GM18519 (cell line): ENCODE data around the gene CIZ1.

Experiments
- ATAC-seq: cut with Tn5 transposase; IDR thresholded peaks from one replicate; pipeline ENCODE4 v1.9.1; 2021; ENCODE audit warnings: mild to moderate bottlenecking, moderate library complexity; ENCODE audit not compliant: unreplicated experiment, low FRiP score

CIZ1 gene

DNA sequence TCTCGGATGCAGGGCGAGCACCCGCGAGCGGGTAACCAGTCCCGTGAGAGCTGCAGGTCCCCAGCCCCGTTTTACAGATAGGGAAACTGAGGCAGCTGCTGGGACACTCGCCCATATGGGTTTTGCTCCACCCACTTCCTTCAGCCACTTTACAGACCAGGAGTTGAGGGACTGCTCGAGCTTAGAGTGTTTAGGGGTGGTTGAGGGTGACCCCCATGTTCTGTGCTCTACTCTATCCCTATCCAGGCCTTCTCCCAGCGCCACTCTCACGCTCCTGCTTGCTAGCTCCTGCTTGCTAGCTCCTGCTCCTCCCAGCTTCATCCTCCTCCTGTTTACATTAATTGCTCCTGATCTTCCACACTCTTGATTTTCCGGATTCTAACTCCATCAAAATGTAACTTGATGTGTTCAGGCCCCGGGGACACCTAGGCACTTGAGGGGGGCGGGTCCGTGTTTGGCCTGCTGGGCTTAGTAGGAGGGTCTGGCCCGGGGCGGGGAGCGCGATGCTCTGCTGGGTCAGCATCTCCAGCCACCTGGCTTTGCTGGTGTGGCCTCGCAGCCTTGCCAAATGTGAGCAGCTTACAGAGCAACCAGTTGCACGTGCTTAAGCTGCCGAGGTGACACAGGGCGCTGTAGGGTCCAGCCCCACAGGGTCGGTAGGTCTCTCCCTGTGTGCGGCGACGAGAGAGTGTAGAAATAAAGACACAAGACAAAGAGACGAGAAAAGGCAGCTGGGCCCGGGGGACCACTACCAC, 62.4 kb downstream of the CIZ1 start:
- no peak for ATAC-seq

DNA sequence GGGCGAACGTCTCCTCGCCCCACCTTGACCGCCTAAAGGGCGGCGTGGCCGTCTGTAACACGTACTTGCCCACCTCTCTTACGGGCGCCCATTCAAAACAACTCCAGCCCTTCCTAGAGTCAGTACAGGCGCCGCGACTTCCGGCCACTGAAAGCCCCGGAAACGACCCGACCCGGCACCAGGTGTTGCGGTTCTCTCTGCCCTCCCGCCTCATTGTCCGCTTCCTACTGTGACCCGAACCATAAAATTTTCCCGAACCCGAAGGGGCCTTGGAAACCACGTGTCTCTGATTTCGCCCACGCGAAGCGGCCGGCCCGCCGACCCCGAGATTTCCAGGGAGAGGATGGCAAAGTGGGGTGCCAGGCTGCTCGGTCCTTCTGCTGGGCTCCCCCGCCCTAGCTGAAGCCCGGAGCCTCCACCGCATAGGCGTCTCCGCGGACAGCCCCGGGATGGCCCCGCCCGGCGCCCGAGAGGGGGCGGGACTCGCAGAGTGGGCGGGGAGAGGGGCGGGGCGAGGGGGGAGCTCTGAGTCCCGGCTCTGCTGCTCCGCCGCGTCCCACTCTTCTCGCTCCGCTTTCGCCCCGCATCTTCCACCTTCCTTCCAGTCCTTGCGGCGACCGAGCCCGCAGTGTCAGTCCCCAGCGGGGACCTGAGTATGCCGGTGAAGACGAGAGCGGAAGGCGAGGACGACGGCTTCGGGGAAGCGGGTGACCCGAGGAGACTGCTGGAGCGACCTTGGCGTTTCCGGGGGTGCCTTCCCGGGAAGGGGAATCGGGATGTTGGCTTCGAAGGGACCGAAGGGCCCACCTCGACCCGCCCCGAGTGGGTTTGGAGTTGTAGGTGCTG, 63.2 kb downstream of the CIZ1 start:
- ATAC-seq, result peak; percentile 39

DNA sequence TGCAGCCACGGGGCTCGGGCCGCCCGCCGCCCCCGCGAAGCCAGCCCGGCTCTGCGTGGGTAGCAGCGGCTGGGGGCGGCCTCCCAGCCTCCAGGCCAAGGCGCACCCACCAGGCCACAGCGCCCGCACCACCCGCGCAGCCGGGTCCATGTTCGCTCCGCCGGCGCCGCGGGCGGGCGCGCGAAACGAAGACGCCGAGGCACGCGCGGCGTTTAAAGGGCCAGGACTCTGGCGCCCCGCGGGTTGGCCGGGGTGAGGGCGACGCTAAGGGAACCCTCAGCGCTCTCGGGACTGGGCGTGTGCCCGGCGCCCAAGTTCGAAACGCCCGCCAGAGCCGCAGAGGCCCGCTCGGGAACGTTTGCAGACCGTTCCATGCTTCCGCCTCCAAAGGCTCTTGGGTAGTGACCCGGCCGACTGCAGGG, 63.8 kb downstream of the CIZ1 start, which contains the start of gene PTGES2:
PTGES2 (minus strand) TSS at position 162 of the 422 bp plus-strand sequence; CDS start at position 150, 12 bp downstream.
- peak; percentile 35 for ATAC-seq

DNA sequence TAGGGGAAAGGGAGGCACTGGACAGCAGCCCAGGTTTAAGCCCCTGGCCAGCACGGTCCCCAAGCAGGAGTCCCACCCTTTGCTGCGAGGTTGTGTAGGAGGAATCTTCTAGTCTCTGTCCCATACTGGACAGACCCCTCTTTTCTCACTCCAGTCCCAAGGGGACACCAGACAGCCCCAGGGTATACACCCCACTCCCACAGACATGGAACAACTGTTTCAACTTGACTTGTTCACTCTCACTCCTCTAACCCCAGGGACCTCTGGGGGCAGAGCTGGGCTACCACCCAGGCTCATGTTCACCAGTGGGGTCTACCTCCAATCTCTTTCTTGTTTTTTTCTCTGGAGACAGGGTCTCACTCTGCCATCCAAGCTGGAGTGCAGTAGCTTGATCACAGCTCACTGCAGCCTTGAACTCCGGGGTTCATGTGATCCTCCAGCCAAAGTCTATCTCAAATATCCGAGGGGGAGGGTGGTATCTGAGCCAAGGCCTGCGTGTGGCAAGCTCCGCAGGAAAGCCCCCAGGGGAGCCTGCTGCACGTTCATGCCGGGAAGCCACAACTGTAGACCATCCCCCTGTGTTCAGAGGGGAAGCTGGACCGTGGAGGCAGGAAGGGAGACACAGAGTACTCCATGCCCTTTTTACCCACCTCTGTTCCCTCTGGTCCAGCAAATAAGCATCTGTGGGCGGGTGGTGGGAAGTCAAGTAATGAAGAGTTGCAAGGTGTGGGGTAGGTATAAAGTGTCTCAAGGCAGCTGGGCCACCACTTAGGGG, 65.6 kb downstream of the CIZ1 start:
- ATAC-seq, result no peak

DNA sequence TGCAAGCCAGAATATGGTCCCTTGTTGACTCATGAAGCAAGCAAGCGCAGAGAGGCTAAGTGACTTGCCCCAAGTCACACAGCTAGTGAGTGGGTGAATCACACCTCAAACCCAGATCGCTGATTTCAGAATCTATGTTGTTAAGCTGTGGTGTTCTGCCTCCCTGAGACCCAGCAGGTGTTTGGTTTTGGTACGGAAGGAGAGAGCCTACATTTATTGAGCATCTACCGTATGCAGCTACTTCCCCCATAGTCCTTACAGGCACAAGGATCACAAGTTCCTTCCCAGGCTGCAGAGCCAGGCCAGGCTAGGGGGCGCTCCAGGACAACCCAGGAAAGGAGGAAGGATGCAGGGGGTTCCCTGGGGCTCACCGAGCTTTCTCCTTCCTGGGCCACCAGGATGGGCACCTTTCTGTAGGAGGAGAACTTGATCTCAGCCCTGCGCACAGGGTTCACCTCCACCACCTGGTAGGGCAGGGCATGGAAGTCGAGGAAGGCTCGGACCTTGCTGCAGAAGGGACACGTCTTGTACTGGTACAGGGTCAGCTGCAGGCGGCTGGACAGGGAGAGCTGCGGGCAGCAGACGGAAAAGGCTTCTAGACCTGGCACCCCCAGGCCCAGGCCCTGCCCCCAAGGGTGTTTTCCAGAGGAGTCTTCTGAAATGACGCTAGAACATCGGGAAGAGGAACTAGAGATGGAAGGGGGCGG, 66.3 kb downstream of the CIZ1 start:
- no peak for ATAC-seq

DNA sequence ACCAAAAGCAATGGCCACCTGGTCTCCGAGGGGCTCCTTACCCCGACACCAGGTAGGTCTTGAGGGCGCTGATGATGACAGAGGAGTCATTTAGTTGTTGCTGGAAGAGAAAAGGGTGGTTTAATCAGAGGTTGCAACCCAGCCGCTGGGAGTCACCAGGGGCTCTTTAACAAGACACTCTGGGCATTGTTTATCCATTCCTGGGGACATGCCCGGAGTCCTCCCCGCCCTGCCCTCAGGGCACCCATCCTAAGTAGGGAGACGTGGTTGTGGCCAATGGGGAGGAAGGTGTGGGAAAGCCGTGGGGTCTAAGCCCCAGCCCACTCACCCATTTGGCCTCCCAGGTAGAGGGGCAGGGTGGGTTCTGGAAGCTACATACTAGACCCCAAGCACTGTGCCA, 66.9 kb downstream of the CIZ1 start:
- no peak for ATAC-seq

DNA sequence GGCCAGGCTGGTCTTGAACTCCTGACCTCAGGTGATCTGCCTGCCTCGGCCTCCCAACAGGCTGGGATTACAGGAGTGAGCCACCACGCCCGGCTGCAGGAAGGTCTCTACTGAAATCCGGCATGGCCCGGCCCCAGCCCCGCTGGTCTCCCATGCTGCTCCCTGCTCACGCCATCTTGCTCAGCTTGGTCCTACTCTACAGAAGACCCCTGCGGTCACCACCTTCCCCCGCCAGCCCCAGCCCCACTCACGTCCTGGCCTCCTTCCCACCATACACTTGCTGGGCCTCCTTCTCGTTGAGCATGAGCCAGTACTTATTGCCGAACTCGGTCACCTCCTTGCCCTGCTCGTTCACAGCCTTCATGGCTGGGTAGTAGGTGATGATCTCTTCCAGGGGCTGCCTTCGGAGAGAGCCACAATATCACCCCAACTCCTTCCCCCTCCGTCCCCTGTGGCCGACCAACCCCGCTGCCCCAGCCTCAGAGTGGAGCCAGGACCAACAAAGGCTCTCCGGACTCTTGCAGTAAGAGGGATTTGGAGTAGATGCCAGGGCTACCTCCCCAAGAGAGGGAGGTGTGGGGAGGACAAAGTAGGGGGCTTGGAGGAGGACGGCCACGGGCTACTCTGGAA, 67.8 kb downstream of the CIZ1 start:
- no peak for ATAC-seq

DNA sequence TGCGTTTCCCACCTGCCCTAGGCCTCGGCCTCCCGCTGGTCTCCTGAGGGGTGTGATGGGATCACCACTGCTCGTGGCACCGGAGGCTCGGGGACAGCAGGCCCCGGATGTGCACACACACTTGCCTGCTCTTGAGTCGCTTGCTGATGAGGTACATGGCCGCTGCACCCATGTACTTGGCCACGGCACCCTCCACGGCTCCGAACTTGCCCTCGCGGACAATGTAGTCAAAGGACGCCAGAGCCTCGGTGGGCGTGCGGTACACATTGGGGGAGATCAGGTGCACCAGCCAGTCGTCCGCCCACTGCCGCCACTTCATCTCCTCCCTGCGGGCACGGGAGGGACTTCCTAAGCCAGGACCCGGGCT, 68.6 kb downstream of the CIZ1 start:
- no peak for ATAC-seq

DNA sequence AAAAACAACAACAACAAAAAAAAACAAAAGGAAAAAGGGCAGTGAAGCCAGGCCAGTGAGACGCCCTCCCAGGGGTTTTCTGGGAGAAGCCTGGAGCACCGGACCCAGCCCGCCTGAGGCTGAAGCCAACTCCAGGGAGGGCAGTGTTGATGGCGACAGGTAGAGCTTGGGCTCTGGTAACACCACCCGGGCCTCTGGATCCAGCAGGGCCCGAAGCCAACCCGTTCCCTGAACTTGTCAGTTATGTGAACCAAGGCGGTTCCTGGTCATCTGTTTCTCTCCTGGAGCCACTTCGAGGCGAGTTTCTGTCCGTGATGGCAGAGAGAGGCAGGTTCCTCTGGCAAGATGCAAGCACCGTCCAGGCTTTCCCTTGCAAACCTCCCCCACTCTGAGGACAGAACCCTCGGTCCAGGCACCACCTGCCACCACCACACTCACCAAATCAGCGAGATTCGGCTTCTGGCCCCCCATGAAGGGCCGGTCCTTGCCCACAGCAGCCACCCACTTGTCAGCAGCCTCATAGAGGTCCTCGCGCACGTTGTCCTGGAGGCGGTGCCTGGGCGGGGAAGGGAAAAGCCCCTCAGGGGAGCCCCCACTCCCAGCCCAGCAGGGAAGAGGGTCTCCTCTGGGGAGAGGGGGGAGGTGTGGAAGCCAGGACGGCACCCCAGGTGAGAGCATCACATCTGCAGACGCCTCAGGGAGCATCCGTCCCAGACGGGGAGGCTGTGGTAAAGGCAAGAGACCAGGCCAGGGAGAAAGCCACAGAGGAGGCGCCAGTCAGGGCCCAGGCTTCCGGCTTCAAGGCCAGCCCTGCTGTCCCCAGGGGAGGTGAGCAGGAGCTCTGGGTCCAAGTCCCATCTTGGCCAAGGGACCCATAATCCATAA, 69.2 kb downstream of the CIZ1 start:
- no peak for ATAC-seq

DNA sequence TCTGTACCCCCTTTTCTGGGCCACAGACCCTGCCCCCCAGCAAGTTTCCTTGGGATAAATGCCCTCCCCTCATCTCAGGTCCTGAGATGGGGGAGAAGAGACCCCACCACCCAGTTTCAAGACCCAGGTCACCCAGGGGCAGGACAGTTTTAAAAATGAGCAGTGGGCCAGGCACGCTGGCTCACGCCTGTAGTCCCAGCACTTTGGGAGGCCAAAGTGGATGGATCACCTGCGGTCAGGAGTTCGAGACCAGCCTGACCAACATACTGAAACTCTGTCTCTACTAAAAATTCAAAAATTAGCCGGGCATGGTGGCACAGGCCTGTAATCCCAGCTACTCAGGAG, 69.9 kb downstream of the CIZ1 start:
- no peak for ATAC-seq

DNA sequence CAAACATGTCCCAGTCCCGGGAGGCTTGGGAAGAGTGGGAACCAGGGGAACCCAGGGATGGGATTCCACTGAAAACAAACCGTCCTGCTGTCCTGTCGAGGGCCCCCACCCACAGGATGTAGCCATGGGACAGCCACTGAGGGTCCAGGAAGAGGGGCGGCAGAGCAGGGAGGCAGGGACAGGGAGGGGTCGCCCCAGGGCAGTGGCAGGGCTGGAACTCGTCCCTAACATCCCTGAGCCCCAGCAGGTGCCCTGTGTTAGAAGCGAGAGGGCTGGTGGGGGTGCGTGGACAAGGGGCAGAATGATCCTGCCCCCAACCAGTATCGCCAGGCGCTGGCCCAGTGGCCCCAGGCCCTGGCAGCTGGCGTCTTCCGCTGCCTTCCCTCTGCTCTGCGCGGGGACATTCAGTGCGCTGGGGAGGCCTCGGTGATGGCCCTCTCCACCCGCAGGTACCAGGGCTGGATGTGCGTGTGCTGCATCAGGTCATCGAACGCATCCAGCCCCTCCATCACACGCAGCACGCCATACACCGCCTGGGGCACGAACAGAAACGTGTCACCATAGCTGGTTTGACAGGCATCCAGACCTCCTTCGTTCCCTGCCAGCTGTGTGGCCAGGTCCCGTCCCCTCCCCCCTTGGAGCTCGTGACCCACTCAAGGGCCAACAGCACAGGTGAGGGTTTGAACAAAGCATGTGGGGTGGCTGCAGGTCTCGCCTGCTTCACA, 70.5 kb downstream of the CIZ1 start:
- no peak for ATAC-seq

DNA sequence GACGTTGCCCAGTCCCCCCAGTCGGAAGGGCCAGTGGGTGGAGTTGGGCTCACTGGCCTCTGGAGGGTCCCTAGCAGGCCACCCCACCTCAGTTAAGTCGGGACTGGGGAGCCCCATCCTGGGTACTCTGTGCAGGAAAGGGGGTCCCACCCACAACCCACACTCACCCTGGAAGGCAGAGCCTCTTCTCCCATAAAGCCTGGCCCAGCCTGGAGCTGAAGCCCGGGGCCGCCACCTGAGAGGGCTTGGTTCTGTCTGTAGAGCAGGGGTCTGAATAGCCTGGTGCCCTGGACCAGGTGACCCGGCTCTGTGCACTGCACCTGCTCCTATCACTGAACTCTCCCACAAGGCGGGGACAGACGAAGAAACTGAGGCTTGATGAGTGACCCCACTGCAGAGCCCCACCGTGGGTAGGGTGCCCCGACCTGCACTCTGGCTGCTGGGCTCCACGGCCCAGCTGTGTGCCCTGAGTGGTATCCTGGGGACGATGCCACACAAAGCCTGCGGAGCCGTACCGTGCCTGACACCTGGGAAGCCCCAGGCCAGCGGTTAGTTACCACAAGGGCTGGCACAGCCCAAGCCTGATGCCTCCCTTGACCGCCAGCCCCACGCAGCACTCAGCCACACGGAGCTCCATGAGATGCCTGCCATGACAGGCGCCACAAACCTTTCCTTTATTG, 71.2 kb downstream of the CIZ1 start:
- no peak for ATAC-seq

DNA sequence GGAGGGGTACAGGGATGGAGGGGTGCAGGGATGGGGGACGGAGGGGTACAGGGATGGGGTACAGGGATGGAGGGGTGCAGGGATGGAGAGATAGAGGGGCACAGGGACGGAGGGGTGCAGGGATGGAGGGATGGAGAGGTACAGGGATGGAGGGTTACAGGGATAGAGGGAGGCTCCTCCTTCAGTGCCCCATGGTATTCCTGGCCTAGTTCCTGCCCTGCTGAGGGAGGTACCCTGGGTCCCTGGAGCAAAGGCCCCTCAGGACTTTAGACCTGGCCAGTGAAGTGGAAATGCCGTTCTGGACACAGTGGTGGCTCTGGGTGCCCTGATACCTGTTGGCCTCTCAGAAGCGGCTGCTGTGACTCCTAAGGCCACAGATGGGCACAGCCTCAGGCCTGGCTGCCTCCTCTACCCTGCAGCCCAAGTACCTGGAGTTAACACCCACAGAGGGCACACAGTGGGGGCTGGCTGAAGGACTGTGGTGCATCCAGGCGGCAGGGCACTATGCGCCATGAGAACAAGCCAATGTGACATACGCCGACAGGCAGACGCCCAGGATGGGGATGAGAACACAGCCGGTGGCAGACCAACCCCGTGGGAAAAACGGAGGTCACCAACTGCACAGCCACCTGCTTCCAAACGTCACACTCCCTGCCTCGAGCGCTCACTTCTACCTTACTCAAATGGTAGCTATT, 72.3 kb downstream of the CIZ1 start:
- ATAC-seq, result no peak

DNA sequence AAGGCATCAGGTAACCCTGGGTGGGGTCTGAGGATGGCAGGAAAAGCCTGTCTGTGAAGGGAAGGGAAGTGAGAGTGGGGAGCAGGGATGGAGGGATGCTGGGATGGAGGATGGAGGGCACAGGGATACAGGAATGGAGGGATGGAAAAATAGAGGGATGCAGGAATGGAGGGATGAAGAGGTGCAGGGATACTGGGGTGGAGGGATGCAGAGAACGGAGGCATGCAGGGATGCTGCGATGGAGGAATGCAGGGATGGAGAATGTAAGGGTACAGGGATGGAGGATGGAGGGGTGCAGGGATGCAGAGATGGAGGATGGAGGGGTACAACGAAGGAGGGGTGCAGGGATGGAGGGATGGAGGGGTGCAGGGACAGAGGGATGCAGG, 72.9 kb downstream of the CIZ1 start:
- ATAC-seq, result no peak

DNA sequence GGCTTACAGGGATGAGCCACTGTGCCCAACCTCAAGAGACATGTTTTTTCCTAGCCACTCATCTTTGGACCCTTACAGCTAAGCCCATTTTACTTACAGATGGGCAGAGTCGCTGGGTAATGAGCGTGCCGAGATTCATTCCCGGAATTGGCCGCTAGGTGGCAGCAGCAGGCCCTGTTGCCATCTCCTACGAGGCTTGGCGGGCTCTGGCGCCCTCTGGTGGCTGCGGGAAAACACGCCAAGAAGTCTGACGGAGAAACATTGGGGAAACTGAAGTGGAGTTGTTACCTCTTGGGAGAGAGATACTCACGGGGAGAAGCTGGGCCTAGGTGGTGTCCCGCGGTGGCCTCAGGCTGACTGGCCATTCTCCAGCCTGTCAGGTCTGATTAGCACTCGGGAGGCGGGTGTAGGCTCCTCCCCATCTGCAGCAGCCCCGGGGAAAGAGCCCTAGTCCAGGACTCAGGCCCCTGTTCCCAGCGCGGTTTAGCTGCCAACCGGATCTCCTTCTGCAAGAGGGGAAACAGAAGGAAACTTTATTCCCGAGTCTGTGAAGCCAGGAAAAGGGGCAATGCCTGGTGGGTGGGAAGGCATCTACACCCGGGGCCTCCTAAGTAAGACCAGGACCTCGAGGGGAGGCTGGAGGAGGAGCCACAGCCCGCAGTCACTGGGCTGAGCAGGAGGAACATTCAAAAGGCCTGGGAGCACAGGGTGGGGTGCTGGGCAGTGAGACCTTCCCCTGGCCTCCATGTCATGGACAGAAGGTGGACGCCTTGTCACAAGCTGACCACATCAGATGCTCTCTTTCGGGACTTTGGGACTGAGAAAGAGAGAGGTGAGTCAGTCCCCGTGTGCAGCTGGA, 73.5 kb downstream of the CIZ1 start:
- no peak for ATAC-seq
